ENCODE measurements around the gene FEZF1.

GRCh38 chr7:122255454-122255853, 49.1 kb downstream of the FEZF1 start:
- no peak for TF ChIP-seq REST (IDR thresholded peaks at IDR 0.05)
- no peak for TF ChIP-seq SP1 (IDR thresholded peaks at IDR 0.05)
- TF ChIP-seq ZBTB33 (IDR thresholded peaks at IDR 0.05) = no peak
- no peak for TF ChIP-seq FOXA2 (IDR thresholded peaks at IDR 0.05)
- TF ChIP-seq CTCF (IDR thresholded peaks at IDR 0.05; ENCODE audit: low read depth, low read length, missing input control) = no peak
- no peak for TF ChIP-seq JUND (IDR thresholded peaks at IDR 0.05)
- no peak for TF ChIP-seq GABPA (IDR thresholded peaks at IDR 0.05 in 1 of 2, conservative IDR thresholded peaks at IDR 0.05 in 1 of 2)
- no peak for TF ChIP-seq RXRA (IDR thresholded peaks at IDR 0.05)
- no peak for TF ChIP-seq HNF4A (conservative IDR thresholded peaks at IDR 0.05)
- no peak for TF ChIP-seq YY1 (IDR thresholded peaks at IDR 0.05)

Data from liver (tissue), 3 donors.